ENCODE data around the gene ZNF148.

- TF ChIP-seq TAF1 (IDR thresholded peaks at IDR 0.05; ENCODE audit: borderline replicate concordance, insufficient read depth, low read length) (no peak), POLR2AphosphoS5 (IDR thresholded peaks at IDR 0.05; ENCODE audit: low read depth, low read length) (no peak), REST (IDR thresholded peaks at IDR 0.05; ENCODE audit: insufficient read depth in 1 of 2, low read depth in 2 of 2, low read length in 2 of 2) (no peak), SIN3A (IDR thresholded peaks at IDR 0.05; ENCODE audit: borderline replicate concordance, insufficient read depth, low read length) (no peak), FOXP2 (optimal IDR thresholded peaks at IDR 0.05; ENCODE audit: borderline replicate concordance, extremely low read depth, extremely low read length, insufficient read depth) (no peak)
Measured at GRCh38 chr3:125322917-125323316, 52.2 kb downstream of the ZNF148 start.
